ENCODE results near the gene LRCOL1.

LRCOL1 gene

GRCh38 chr12:132580701-132581292 lies 29.6 kb downstream of the LRCOL1 start:
- Histone ChIP-seq H3K9ac (ENCODE audit: low read depth, low read length, poor library complexity) (peak overlapping the region; percentile 44), H3K4me3 (ENCODE audit: low read length in 2 of 2) (no peak overlapping the region), H4K8ac (ENCODE audit: low read depth, low read length) (no peak overlapping the region), H2BK15ac (ENCODE audit: low read length) (no peak overlapping the region), H3K27ac (replicated peaks; ENCODE audit: low read length) (no peak overlapping the region), H3K23ac (ENCODE audit: low read depth, low read length, poor library complexity) (no peak overlapping the region), H3K4me2 (ENCODE audit: insufficient read depth, low read length, poor library complexity, severe bottlenecking) (no peak overlapping the region), H3K14ac (ENCODE audit: low read length) (no peak overlapping the region), H2AK5ac (ENCODE audit: low read depth, low read length) (peak overlapping the region; percentile 28), H2BK12ac (ENCODE audit: low read length) (no peak overlapping the region), H2BK120ac (ENCODE audit: low read depth, low read length) (no peak overlapping the region), H4K91ac (ENCODE audit: low read depth, low read length, poor library complexity) (no peak overlapping the region), H3K36me3 (replicated peaks in 1 of 2; ENCODE audit: control insufficient read depth in 2 of 2, insufficient read depth in 2 of 2, low read length in 2 of 2) (peaks cover 18 to 59% of the 10 kb centered on the region in 2 donors), H3K4ac (ENCODE audit: low read length) (no peak overlapping the region), H3K4me1 (ENCODE audit: control insufficient read depth in 2 of 2, insufficient read depth in 1 of 2, low read depth in 1 of 2, low read length in 2 of 2) (peaks cover 0 to 7% of the 10 kb centered on the region in 2 donors), H2AFZ (ENCODE audit: low read length) (no peak overlapping the region), H2BK5ac (ENCODE audit: low read length) (no peak overlapping the region), H3K27me3 (ENCODE audit: control insufficient read depth in 3 of 3, insufficient read depth in 3 of 3, low read depth in 1 of 3, low read length in 3 of 3) (peaks cover 0 to 34% (median 6%) of the 10 kb centered on the region in 3 experiments), H3K18ac (ENCODE audit: low read length) (no peak overlapping the region), H3K79me1 (ENCODE audit: low read depth, low read length) (peaks cover 8% of the 10 kb centered on the region), H3K9me3 (replicated peaks in 1 of 2; ENCODE audit: control insufficient read depth in 2 of 2, insufficient read depth in 1 of 2, low read depth in 1 of 2, low read length in 2 of 2) (no peaks in the 10 kb centered on the region)
- no peak for DNase-seq (ENCODE audit: low spot score)
- WGBS, 2 donors (ENCODE audit: extremely low coverage in 2 of 2, insufficient read length in 2 of 2, insufficient replicate concordance in 1 of 2), result no CpG with 5 or more reads among the region's 12 CpGs

DNA sequence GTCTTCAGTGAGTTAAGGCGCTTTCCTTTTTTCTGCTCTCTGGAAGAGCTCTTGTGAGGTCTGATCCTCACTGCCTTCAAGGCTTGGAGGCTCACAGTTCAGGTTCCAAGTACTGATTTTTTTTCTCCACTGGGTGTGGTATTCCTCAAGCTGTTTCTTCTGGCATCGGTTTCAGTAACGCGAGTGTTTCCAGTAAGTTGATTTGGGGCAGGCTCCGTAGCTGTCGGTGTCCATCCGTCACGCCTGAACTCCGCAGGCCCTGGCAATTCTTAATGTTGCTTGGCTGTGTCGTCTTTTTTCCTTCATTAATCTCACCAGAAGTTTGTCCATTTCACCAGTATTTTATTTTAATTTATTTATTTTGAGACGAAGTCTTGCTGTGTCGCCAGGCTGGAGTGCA lies 30.6 kb downstream of the LRCOL1 start:
- Histone ChIP-seq H2BK12ac (ENCODE audit: low read length) (no peak overlapping the region), H2AK5ac (ENCODE audit: low read depth, low read length) (no peak overlapping the region), H3K14ac (ENCODE audit: low read length) (no peak overlapping the region), H3K4me2 (ENCODE audit: insufficient read depth, low read length, poor library complexity, severe bottlenecking) (no peak overlapping the region), H2BK5ac (ENCODE audit: low read length) (no peak overlapping the region), H2AFZ (ENCODE audit: low read length) (no peak overlapping the region), H3K4ac (ENCODE audit: low read length) (no peak overlapping the region), H2BK120ac (ENCODE audit: low read depth, low read length) (no peak overlapping the region), H3K18ac (ENCODE audit: low read length) (no peak overlapping the region), H2BK15ac (ENCODE audit: low read length) (no peak overlapping the region), H3K9ac (ENCODE audit: low read depth, low read length, poor library complexity) (no peak overlapping the region), H3K23ac (ENCODE audit: low read depth, low read length, poor library complexity) (no peak overlapping the region), H4K8ac (ENCODE audit: low read depth, low read length) (no peak overlapping the region), H3K4me3 (ENCODE audit: low read length in 2 of 2) (no peak overlapping the region), H3K27me3 (ENCODE audit: control insufficient read depth in 3 of 3, insufficient read depth in 3 of 3, low read depth in 1 of 3, low read length in 3 of 3) (peaks cover 0 to 27% (median 6%) of the 10 kb centered on the region in 3 experiments), H4K91ac (ENCODE audit: low read depth, low read length, poor library complexity) (no peak overlapping the region), H3K79me1 (ENCODE audit: low read depth, low read length) (peaks cover 4% of the 10 kb centered on the region), H3K36me3 (replicated peaks in 1 of 2; ENCODE audit: control insufficient read depth in 2 of 2, insufficient read depth in 2 of 2, low read length in 2 of 2) (peaks cover 23 to 67% of the 10 kb centered on the region in 2 donors), H3K9me3 (replicated peaks in 1 of 2; ENCODE audit: control insufficient read depth in 2 of 2, insufficient read depth in 1 of 2, low read depth in 1 of 2, low read length in 2 of 2) (no peaks in the 10 kb centered on the region), H3K27ac (replicated peaks; ENCODE audit: low read length) (no peak overlapping the region), H3K4me1 (ENCODE audit: control insufficient read depth in 2 of 2, insufficient read depth in 1 of 2, low read depth in 1 of 2, low read length in 2 of 2) (peaks cover 0 to 7% of the 10 kb centered on the region in 2 donors)
- no CpG with 5 or more reads among the region's 12 CpGs for WGBS, 2 donors (ENCODE audit: extremely low coverage in 2 of 2, insufficient read length in 2 of 2, insufficient replicate concordance in 1 of 2)
- DNase-seq (ENCODE audit: low spot score), result no peak

DNA sequence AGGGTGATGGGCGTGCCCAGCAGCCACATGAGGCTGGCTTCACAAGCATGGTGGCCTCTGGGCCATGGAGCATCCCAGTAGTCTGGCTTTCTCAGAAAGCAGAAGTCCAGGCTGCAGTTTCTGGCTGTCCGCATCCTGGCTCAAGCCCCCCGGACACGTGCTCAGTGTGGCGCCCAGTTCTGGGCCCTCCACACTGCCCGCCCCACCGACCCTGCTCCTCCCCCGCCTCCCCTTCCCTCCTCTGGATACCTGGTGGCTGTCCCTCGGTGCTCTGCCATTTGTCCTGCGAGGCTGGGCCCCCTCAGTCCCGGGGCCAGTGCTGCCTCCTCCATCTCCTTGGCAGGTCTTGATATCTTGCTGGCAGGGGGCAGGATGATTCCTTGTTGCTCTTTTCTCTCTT lies 31.6 kb downstream of the LRCOL1 start:
- Histone ChIP-seq H2BK5ac (ENCODE audit: low read length) (no peak overlapping the region), H3K27me3 (ENCODE audit: control insufficient read depth in 3 of 3, insufficient read depth in 3 of 3, low read depth in 1 of 3, low read length in 3 of 3) (peaks cover 0 to 20% (median 6%) of the 10 kb centered on the region in 3 experiments), H3K36me3 (replicated peaks in 1 of 2; ENCODE audit: control insufficient read depth in 2 of 2, insufficient read depth in 2 of 2, low read length in 2 of 2) (peaks cover 30 to 73% of the 10 kb centered on the region in 2 donors), H2AK5ac (ENCODE audit: low read depth, low read length) (no peak overlapping the region), H2BK120ac (ENCODE audit: low read depth, low read length) (no peak overlapping the region), H3K4me2 (ENCODE audit: insufficient read depth, low read length, poor library complexity, severe bottlenecking) (no peak overlapping the region), H3K4me3 (ENCODE audit: low read length in 2 of 2) (no peak overlapping the region), H3K14ac (ENCODE audit: low read length) (no peak overlapping the region), H3K23ac (ENCODE audit: low read depth, low read length, poor library complexity) (peak overlapping the region; percentile 73), H3K18ac (ENCODE audit: low read length) (no peak overlapping the region), H2BK15ac (ENCODE audit: low read length) (no peak overlapping the region), H3K4ac (ENCODE audit: low read length) (no peak overlapping the region), H3K4me1 (ENCODE audit: control insufficient read depth in 2 of 2, insufficient read depth in 1 of 2, low read depth in 1 of 2, low read length in 2 of 2) (peaks cover 0 to 6% of the 10 kb centered on the region in 2 donors), H4K91ac (ENCODE audit: low read depth, low read length, poor library complexity) (no peak overlapping the region), H2BK12ac (ENCODE audit: low read length) (no peak overlapping the region), H3K27ac (replicated peaks; ENCODE audit: low read length) (no peak overlapping the region), H3K9me3 (replicated peaks in 1 of 2; ENCODE audit: control insufficient read depth in 2 of 2, insufficient read depth in 1 of 2, low read depth in 1 of 2, low read length in 2 of 2) (no peaks in the 10 kb centered on the region), H2AFZ (ENCODE audit: low read length) (no peak overlapping the region), H4K8ac (ENCODE audit: low read depth, low read length) (no peak overlapping the region), H3K9ac (ENCODE audit: low read depth, low read length, poor library complexity) (no peak overlapping the region), H3K79me1 (ENCODE audit: low read depth, low read length) (peaks cover 4% of the 10 kb centered on the region)
- no peak for DNase-seq (ENCODE audit: low spot score)
- no CpG with 5 or more reads among the region's 11 CpGs for WGBS, 2 donors (ENCODE audit: extremely low coverage in 2 of 2, insufficient read length in 2 of 2, insufficient replicate concordance in 1 of 2)

- Histone ChIP-seq H3K14ac (ENCODE audit: low read length) (no peak overlapping the region), H3K18ac (ENCODE audit: low read length) (no peak overlapping the region), H2BK5ac (ENCODE audit: low read length) (no peak overlapping the region), H3K27ac (replicated peaks; ENCODE audit: low read length) (no peak overlapping the region), H3K79me1 (ENCODE audit: low read depth, low read length) (peaks cover 7% of the 10 kb centered on the region), H3K9ac (ENCODE audit: low read depth, low read length, poor library complexity) (no peak overlapping the region), H2BK12ac (ENCODE audit: low read length) (no peak overlapping the region), H3K9me3 (replicated peaks in 1 of 2; ENCODE audit: control insufficient read depth in 2 of 2, insufficient read depth in 1 of 2, low read depth in 1 of 2, low read length in 2 of 2) (no peaks in the 10 kb centered on the region), H4K91ac (ENCODE audit: low read depth, low read length, poor library complexity) (no peak overlapping the region), H4K8ac (ENCODE audit: low read depth, low read length) (no peak overlapping the region), H3K4me3 (ENCODE audit: low read length in 2 of 2) (no peak overlapping the region), H2AK5ac (ENCODE audit: low read depth, low read length) (no peak overlapping the region), H3K4me1 (ENCODE audit: control insufficient read depth in 2 of 2, insufficient read depth in 1 of 2, low read depth in 1 of 2, low read length in 2 of 2) (peaks cover 0 to 6% of the 10 kb centered on the region in 2 donors), H3K23ac (ENCODE audit: low read depth, low read length, poor library complexity) (peak overlapping the region; percentile 73), H3K27me3 (ENCODE audit: control insufficient read depth in 3 of 3, insufficient read depth in 3 of 3, low read depth in 1 of 3, low read length in 3 of 3) (peaks cover 0 to 15% (median 5%) of the 10 kb centered on the region in 3 experiments), H3K4ac (ENCODE audit: low read length) (no peak overlapping the region), H3K36me3 (replicated peaks in 1 of 2; ENCODE audit: control insufficient read depth in 2 of 2, insufficient read depth in 2 of 2, low read length in 2 of 2) (peaks cover 36 to 80% of the 10 kb centered on the region in 2 donors), H2AFZ (ENCODE audit: low read length) (no peak overlapping the region), H2BK120ac (ENCODE audit: low read depth, low read length) (no peak overlapping the region), H3K4me2 (ENCODE audit: insufficient read depth, low read length, poor library complexity, severe bottlenecking) (no peak overlapping the region), H2BK15ac (ENCODE audit: low read length) (no peak overlapping the region)
- no CpG with 5 or more reads among the region's 11 CpGs for WGBS, 2 donors (ENCODE audit: extremely low coverage in 2 of 2, insufficient read length in 2 of 2, insufficient replicate concordance in 1 of 2)
- no peak for DNase-seq (ENCODE audit: low spot score)
Observed at GRCh38 chr12:132578118-132578517, 32.3 kb downstream of the LRCOL1 start.
